CD4-positive, alpha-beta T cell treated with Interleukin-10 for 1 hour (primary cell): ENCODE data around the gene ZNF598.

Source experiments
- DNase-seq: peaks from one replicate; pipeline ENCODE4 v3.0.0-alpha.2; 2020

ZNF598 gene

GRCh38 chr16:2005646-2006045, 4.0 kb downstream of the ZNF598 start:
- DNase-seq = no peak

- DNase-seq = no peak
Observed at GRCh38 chr16:2004795-2005517, 4.7 kb downstream of the ZNF598 start.

GRCh38 chr16:2003827-2004641, 5.6 kb downstream of the ZNF598 start:
- DNase-seq = peak; percentile 88

- no peak for DNase-seq
Observed at GRCh38 chr16:2003231-2003826, 6.3 kb downstream of the ZNF598 start.

- DNase-seq = no peak
Observed at GRCh38 chr16:2002406-2003230, 7.0 kb downstream of the ZNF598 start.

- DNase-seq = no peak
Observed at GRCh38 chr16:2001456-2002355, 7.9 kb downstream of the ZNF598 start.

GRCh38 chr16:2001035-2001434, 8.6 kb downstream of the ZNF598 start:
- no peak for DNase-seq

GRCh38 chr16:1999866-2000514, 9.6 kb downstream of the ZNF598 start:
- no peak for DNase-seq

GRCh38 chr16:1998852-1999801, 10.5 kb downstream of the ZNF598 start:
- DNase-seq = no peak

- no peak for DNase-seq
Observed at GRCh38 chr16:1998360-1998835, 11.2 kb downstream of the ZNF598 start.

GRCh38 chr16:1997494-1998359, 11.9 kb downstream of the ZNF598 start:
- DNase-seq = no peak

GRCh38 chr16:1993731-1994131, 15.9 kb downstream of the ZNF598 start:
- peak; percentile 23 for DNase-seq

GRCh38 chr16:1992704-1993317, 16.8 kb downstream of the ZNF598 start:
- no peak for DNase-seq

- DNase-seq = peak; percentile 98
Observed at GRCh38 chr16:1991948-1992703, 17.5 kb downstream of the ZNF598 start.

- DNase-seq = peak; percentile 17
Observed at GRCh38 chr16:1991588-1991947, 18.1 kb downstream of the ZNF598 start.

- DNase-seq = peak; percentile 71
Observed at GRCh38 chr16:1991135-1991551, 18.5 kb downstream of the ZNF598 start.

GRCh38 chr16:1990351-1991134, 19.1 kb downstream of the ZNF598 start:
- peak; percentile 65 for DNase-seq
